ENCODE data around the gene BACH2.
A peak's percentile ranks its signal among the peaks of the same experiment; 100 is the strongest.

The BACH2 gene

GRCh38 chr6:90315986-90316385 lies 19.3 kb upstream of the BACH2 start:
- no peaks in the 10 kb centered on the region for H3K36me3 ChIP-seq (replicated peaks)
- DNase-seq (ENCODE audit: low spot score in 2 of 2): no peak
- no peaks in the 10 kb centered on the region for H3K9me3 ChIP-seq
- no peak overlapping the region for H3K4me3 ChIP-seq
- in situ Hi-C loops (cut with MboI; ENCODE audit: low sequenced_read_pairs): no loop called here
- H3K27me3 ChIP-seq (ENCODE audit: low read depth): peaks cover 5% of the 10 kb centered on the region; the same call in 1 of the 2 replicates
- H3K4me1 ChIP-seq: no peaks in the 10 kb centered on the region

GRCh38 chr6:90315354-90315950 lies 18.8 kb upstream of the BACH2 start:
- in situ Hi-C loops (cut with MboI; ENCODE audit: low sequenced_read_pairs): no loop called here
- no peaks in the 10 kb centered on the region for H3K4me1 ChIP-seq
- H3K9me3 ChIP-seq: no peaks in the 10 kb centered on the region
- no peaks in the 10 kb centered on the region for H3K36me3 ChIP-seq (replicated peaks)
- no peak overlapping the region for H3K4me3 ChIP-seq
- no peak for DNase-seq (ENCODE audit: low spot score in 2 of 2)
- H3K27me3 ChIP-seq (ENCODE audit: low read depth): peaks cover 5% of the 10 kb centered on the region; the same call in 1 of the 2 replicates

GRCh38 chr6:90314514-90314913 lies 17.9 kb upstream of the BACH2 start:
- in situ Hi-C loops (cut with MboI; ENCODE audit: low sequenced_read_pairs): no loop called here
- H3K4me1 ChIP-seq: no peaks in the 10 kb centered on the region
- H3K27me3 ChIP-seq (ENCODE audit: low read depth): peaks cover 5% of the 10 kb centered on the region; the same call in 1 of the 2 replicates
- no peak for DNase-seq (ENCODE audit: low spot score in 2 of 2)
- no peaks in the 10 kb centered on the region for H3K9me3 ChIP-seq
- H3K4me3 ChIP-seq: no peak overlapping the region
- no peaks in the 10 kb centered on the region for H3K36me3 ChIP-seq (replicated peaks)

GRCh38 chr6:90311569-90311968 lies 14.9 kb upstream of the BACH2 start:
- in situ Hi-C loops (cut with MboI; ENCODE audit: low sequenced_read_pairs): no loop called here
- H3K4me1 ChIP-seq: no peaks in the 10 kb centered on the region
- peaks cover 21% of the 10 kb centered on the region for H3K27me3 ChIP-seq (ENCODE audit: low read depth)
- H3K36me3 ChIP-seq (replicated peaks): no peaks in the 10 kb centered on the region
- DNase-seq (ENCODE audit: low spot score in 2 of 2): no peak
- no peaks in the 10 kb centered on the region for H3K9me3 ChIP-seq
- no peak overlapping the region for H3K4me3 ChIP-seq

GRCh38 chr6:90305800-90306448 lies 9.3 kb upstream of the BACH2 start:
- H3K27me3 ChIP-seq (ENCODE audit: low read depth): peaks cover 54% of the 10 kb centered on the region
- DNase-seq (ENCODE audit: low spot score in 2 of 2): no peak
- no peaks in the 10 kb centered on the region for H3K9me3 ChIP-seq
- no peaks in the 10 kb centered on the region for H3K36me3 ChIP-seq (replicated peaks)
- no peaks in the 10 kb centered on the region for H3K4me1 ChIP-seq
- no peak overlapping the region for H3K4me3 ChIP-seq
- in situ Hi-C loops (cut with MboI; ENCODE audit: low sequenced_read_pairs): no loop called here

- no peaks in the 10 kb centered on the region for H3K4me1 ChIP-seq
- H3K4me3 ChIP-seq: no peak overlapping the region
- no peaks in the 10 kb centered on the region for H3K36me3 ChIP-seq (replicated peaks)
- no peak for DNase-seq (ENCODE audit: low spot score in 2 of 2)
- H3K9me3 ChIP-seq: no peaks in the 10 kb centered on the region
- H3K27me3 ChIP-seq (ENCODE audit: low read depth): peaks cover 69% of the 10 kb centered on the region
- in situ Hi-C loops (cut with MboI; ENCODE audit: low sequenced_read_pairs): no loop called here
These were observed 7.7 kb upstream of the BACH2 start for GRCh38 chr6:90304308-90304707.

GRCh38 chr6:90303039-90303438 lies 6.4 kb upstream of the BACH2 start:
- in situ Hi-C loops (cut with MboI; ENCODE audit: low sequenced_read_pairs): no loop called here
- Histone ChIP-seq H3K27me3 (ENCODE audit: low read depth) (peaks cover 62% of the 10 kb centered on the region), H3K4me1 (no peaks in the 10 kb centered on the region)

GRCh38 chr6:90302320-90302719 lies 5.7 kb upstream of the BACH2 start:
- no peak for DNase-seq (ENCODE audit: low spot score in 2 of 2)
- in situ Hi-C loops (cut with MboI; ENCODE audit: low sequenced_read_pairs): no loop called here
- H3K4me1 ChIP-seq: no peaks in the 10 kb centered on the region; the same call in 1 of the 2 replicates
- H3K27me3 ChIP-seq (ENCODE audit: low read depth): peaks cover 57% of the 10 kb centered on the region
- no peaks in the 10 kb centered on the region for H3K9me3 ChIP-seq
- no peaks in the 10 kb centered on the region for H3K36me3 ChIP-seq (replicated peaks)
- H3K4me3 ChIP-seq: no peak overlapping the region

More at GRCh38 chr6:90303039-90303438, 6.4 kb upstream of the BACH2 start:
- Histone ChIP-seq H3K36me3 (replicated peaks) (no peaks in the 10 kb centered on the region), H3K4me3 (no peak overlapping the region), H3K9me3 (no peaks in the 10 kb centered on the region)
- DNase-seq (ENCODE audit: low spot score in 2 of 2): no peak

- no peak overlapping the region for H3K4me3 ChIP-seq
- peaks cover 53% of the 10 kb centered on the region for H3K27me3 ChIP-seq (ENCODE audit: low read depth)
- no peaks in the 10 kb centered on the region; the same call in 1 of the 2 replicates for H3K4me1 ChIP-seq
- DNase-seq (ENCODE audit: low spot score in 2 of 2): no peak
- H3K9me3 ChIP-seq: no peaks in the 10 kb centered on the region
- in situ Hi-C loops (cut with MboI; ENCODE audit: low sequenced_read_pairs): no loop called here
- H3K36me3 ChIP-seq (replicated peaks): no peaks in the 10 kb centered on the region
These were observed 5.2 kb upstream of the BACH2 start for GRCh38 chr6:90301816-90302215.

- H3K4me1 ChIP-seq: peaks cover 4% of the 10 kb centered on the region; the same call in 1 of the 2 replicates
- DNase-seq (ENCODE audit: low spot score in 2 of 2): no peak
- no peaks in the 10 kb centered on the region for H3K9me3 ChIP-seq
- no peak overlapping the region for H3K4me3 ChIP-seq
- in situ Hi-C loops (cut with MboI; ENCODE audit: low sequenced_read_pairs): loop anchor here (10.0 kb wide), 1 partner anchor 176 kb away; no protein-coding TSS in a partner anchor
- peaks cover 56% of the 10 kb centered on the region for H3K27me3 ChIP-seq (ENCODE audit: low read depth)
- no peaks in the 10 kb centered on the region for H3K36me3 ChIP-seq (replicated peaks)
These were observed 1.9 kb upstream of the BACH2 start for GRCh38 chr6:90298459-90299053.

GRCh38 chr6:90297867-90298381 lies 1.3 kb upstream of the BACH2 start:
- in situ Hi-C loops (cut with MboI; ENCODE audit: low sequenced_read_pairs): loop anchor here (10.0 kb wide), 1 partner anchor 177 kb away; no protein-coding TSS in a partner anchor
- Histone ChIP-seq H3K36me3 (replicated peaks) (no peaks in the 10 kb centered on the region), H3K4me1 (peaks cover 4% of the 10 kb centered on the region; the same call in 1 of the 2 replicates), H3K27me3 (ENCODE audit: low read depth) (peaks cover 51% of the 10 kb centered on the region), H3K9me3 (no peaks in the 10 kb centered on the region), H3K4me3 (no peak overlapping the region)
- no peak for DNase-seq (ENCODE audit: low spot score in 2 of 2)

- in situ Hi-C loops (cut with MboI; ENCODE audit: low sequenced_read_pairs): loop anchor here (10.0 kb wide), 1 partner anchor 178 kb away; no protein-coding TSS in a partner anchor
- no peaks in the 10 kb centered on the region for H3K36me3 ChIP-seq (replicated peaks)
- no peaks in the 10 kb centered on the region for H3K9me3 ChIP-seq
- H3K4me3 ChIP-seq: peak overlapping the region; percentile 44
- peaks cover 47% of the 10 kb centered on the region for H3K27me3 ChIP-seq (ENCODE audit: low read depth)
- no peak for DNase-seq (ENCODE audit: low spot score in 2 of 2)
- H3K4me1 ChIP-seq: peaks cover 4% of the 10 kb centered on the region; the same call in 1 of the 2 replicates
These were observed 648 bp upstream of the BACH2 start for GRCh38 chr6:90297115-90297866.

GRCh38 chr6:90295854-90296340 lies 746 bp downstream of the BACH2 start:
- no peaks in the 10 kb centered on the region for H3K9me3 ChIP-seq
- peaks cover 37% of the 10 kb centered on the region for H3K27me3 ChIP-seq (ENCODE audit: low read depth)
- in situ Hi-C loops (cut with MboI; ENCODE audit: low sequenced_read_pairs): loop anchor here (10.0 kb wide), 1 partner anchor 179 kb away; no protein-coding TSS in a partner anchor
- H3K4me1 ChIP-seq: peaks cover 4% of the 10 kb centered on the region; the same call in 1 of the 2 replicates
- H3K4me3 ChIP-seq: peak overlapping the region; percentile 44
- H3K36me3 ChIP-seq (replicated peaks): no peaks in the 10 kb centered on the region
- DNase-seq (ENCODE audit: low spot score in 2 of 2): peak; percentile 46 to 70

Data from HAP-1 (cell line).